A673 (cell line): ENCODE measurements around the gene TMEM35B. TPM values are rescaled to one million over a fixed set of nuclear protein-coding genes. Genes with fewer than 3 reads are reported as not detected.

Experiments
- BruUV-seq: library from RNA; stranded (reverse); fragments of 400-500 nt; replicated peaks from 2 replicates; lab custom pipeline; 2021; lab: Mats Ljungman, UMichigan
- CTCF ChIA-PET: fragments of 300-600 bp; sonication (Branson Sonifier 250); formaldehyde crosslinking; loops from one replicate; lab custom pipeline; 2022; ENCODE audit warnings: antibody characterized with exemption; lab: Charles Lee
- POLR2A ChIA-PET: fragments of 300-600 bp; sonication (Branson Sonifier 250); formaldehyde crosslinking; loops from one replicate; lab custom pipeline; 2022; ENCODE audit warnings: antibody characterized with exemption; ENCODE audit not compliant: low non-redundant PET; lab: Charles Lee
- DNase-seq: peaks from one replicate; pipeline ENCODE4 v3.0.0-alpha.2; 2015; ENCODE audit warnings: low spot score
- H3K27ac ChIP-seq: fragments of 200-600 bp; sonication (generic); 2 replicates; pipeline ENCODE4 v1.5.1; 2016; ENCODE audit warnings: mixed run types, low read depth, mild to moderate bottlenecking, mixed read lengths, antibody characterized with exemption, low read length; ENCODE audit not compliant: poor library complexity, severe bottlenecking
- H3K27me3 ChIP-seq: fragments of 200-600 bp; sonication (generic); replicated peaks from 2 replicates; pipeline ENCODE4 v1.6.1; 2017; ENCODE audit warnings: mixed run types, low read depth, mild to moderate bottlenecking, mixed read lengths, antibody characterized with exemption, low read length; ENCODE audit not compliant: insufficient read depth, poor library complexity
- H3K36me3 ChIP-seq: fragments of 200-600 bp; sonication (generic); 2 replicates; pipeline ENCODE4 v1.6.1; 2016; ENCODE audit warnings: mixed run types, mild to moderate bottlenecking, mixed read lengths, antibody characterized with exemption, low read length; ENCODE audit not compliant: insufficient read depth, poor library complexity, severe bottlenecking
- H3K4me1 ChIP-seq: fragments of 200-600 bp; sonication (generic); 2 replicates; pipeline ENCODE4 v1.6.1; 2017; ENCODE audit warnings: mixed run types, mild to moderate bottlenecking, mixed read lengths, antibody characterized with exemption, low read length; ENCODE audit not compliant: insufficient read depth, poor library complexity, severe bottlenecking
- H3K4me3 ChIP-seq: fragments of 200-600 bp; sonication (generic); 2 replicates; pipeline ENCODE4 v1.5.1; 2016; ENCODE audit warnings: low read depth, mixed run types, mild to moderate bottlenecking, mixed read lengths, low read length; ENCODE audit not compliant: poor library complexity, severe bottlenecking
- H3K9me3 ChIP-seq: fragments of 200-600 bp; sonication (generic); 2 replicates; pipeline ENCODE4 v1.6.1; 2016; ENCODE audit warnings: mixed run types, low read depth, mild to moderate bottlenecking, mixed read lengths, antibody characterized with exemption, low read length; ENCODE audit not compliant: poor library complexity, severe bottlenecking
- EZH2 ChIP-seq: fragments of 200-600 bp; sonication (generic); IDR thresholded peaks from 2 replicates; pipeline ENCODE4 v1.6.1; 2017; ENCODE audit warnings: borderline replicate concordance, low read depth, mild to moderate bottlenecking, mixed read lengths, antibody characterized with exemption, low read length; ENCODE audit not compliant: poor library complexity, severe bottlenecking
- intact Hi-C: fragments of 100-400 bp; cut with micrococcal nuclease; formaldehyde crosslinking; loops from one replicate; pipeline ENCODE4 v1.10.0; 2022; ENCODE audit not compliant: unreplicated experiment
- total RNA-seq: library from RNA; stranded (reverse); gene quantifications from 2 replicates; pipeline ENCODE4 v1.2.3, GENCODE V29; 2021
- TF ChIP-seq, protein P1 (sequence below): fragments of 300-800, 200-600 bp; sonication (generic); conservative IDR thresholded peaks from 2 replicates; pipeline ENCODE4 v1.5.1; 2017; ENCODE audit warnings: low read depth, mild to moderate bottlenecking, antibody characterized with exemption, low read length, moderate library complexity, mixed read lengths

The TMEM35B gene
- total RNA-seq, 1 experiment from 2014 or later: 10.6 TPM

DNA sequence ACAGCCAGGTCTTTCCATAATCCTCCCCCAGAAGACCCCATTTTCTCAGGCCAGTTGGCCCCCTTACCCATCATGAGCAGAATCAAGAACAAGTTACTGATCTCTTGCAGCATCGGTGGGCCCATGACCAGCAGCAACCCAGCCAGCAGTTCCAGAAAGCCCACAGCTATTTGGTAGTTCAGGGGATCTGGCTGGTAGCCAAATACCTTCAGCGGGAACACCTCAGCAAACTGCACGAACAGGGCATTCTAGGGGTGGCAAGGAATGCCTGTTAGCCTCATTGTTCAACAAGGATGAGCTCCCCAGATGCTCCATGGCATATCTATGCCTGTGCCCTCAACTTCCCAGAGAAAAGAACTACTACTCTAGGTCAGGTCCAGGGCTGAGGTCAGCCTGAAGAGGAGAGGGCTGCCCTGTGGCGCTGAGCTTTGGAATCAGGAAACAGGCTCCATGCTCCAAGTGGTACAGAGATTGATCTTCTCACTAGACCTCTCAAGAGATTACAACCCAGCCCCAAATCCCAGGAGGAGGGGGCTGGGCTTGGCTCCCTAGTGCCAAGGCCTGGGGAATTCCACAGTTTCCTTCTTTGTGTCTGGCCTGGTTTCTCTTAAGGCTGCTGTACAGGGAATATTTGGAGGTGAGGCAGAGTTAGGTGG lies 1.3 kb downstream of the TMEM35B start:
- CTCF ChIA-PET: no interaction called here
- POLR2A ChIA-PET: no interaction called here
- peak overlapping the region; percentile 92 for H3K27ac ChIP-seq
- intact Hi-C loops: no loop called here
- peak; percentile 39 for DNase-seq
- BruUV-seq: no TSS peak
- no peaks in the 10 kb centered on the region for H3K36me3 ChIP-seq
- TF ChIP-seq, protein P1, sequence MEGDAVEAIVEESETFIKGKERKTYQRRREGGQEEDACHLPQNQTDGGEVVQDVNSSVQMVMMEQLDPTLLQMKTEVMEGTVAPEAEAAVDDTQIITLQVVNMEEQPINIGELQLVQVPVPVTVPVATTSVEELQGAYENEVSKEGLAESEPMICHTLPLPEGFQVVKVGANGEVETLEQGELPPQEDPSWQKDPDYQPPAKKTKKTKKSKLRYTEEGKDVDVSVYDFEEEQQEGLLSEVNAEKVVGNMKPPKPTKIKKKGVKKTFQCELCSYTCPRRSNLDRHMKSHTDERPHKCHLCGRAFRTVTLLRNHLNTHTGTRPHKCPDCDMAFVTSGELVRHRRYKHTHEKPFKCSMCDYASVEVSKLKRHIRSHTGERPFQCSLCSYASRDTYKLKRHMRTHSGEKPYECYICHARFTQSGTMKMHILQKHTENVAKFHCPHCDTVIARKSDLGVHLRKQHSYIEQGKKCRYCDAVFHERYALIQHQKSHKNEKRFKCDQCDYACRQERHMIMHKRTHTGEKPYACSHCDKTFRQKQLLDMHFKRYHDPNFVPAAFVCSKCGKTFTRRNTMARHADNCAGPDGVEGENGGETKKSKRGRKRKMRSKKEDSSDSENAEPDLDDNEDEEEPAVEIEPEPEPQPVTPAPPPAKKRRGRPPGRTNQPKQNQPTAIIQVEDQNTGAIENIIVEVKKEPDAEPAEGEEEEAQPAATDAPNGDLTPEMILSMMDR: no peak
- no peak for TF ChIP-seq EZH2
- no peaks in the 10 kb centered on the region for H3K27me3 ChIP-seq
- peaks cover 13% of the 10 kb centered on the region for H3K4me1 ChIP-seq
- H3K9me3 ChIP-seq: no peaks in the 10 kb centered on the region
- peak overlapping the region; percentile 79 for H3K4me3 ChIP-seq

DNA sequence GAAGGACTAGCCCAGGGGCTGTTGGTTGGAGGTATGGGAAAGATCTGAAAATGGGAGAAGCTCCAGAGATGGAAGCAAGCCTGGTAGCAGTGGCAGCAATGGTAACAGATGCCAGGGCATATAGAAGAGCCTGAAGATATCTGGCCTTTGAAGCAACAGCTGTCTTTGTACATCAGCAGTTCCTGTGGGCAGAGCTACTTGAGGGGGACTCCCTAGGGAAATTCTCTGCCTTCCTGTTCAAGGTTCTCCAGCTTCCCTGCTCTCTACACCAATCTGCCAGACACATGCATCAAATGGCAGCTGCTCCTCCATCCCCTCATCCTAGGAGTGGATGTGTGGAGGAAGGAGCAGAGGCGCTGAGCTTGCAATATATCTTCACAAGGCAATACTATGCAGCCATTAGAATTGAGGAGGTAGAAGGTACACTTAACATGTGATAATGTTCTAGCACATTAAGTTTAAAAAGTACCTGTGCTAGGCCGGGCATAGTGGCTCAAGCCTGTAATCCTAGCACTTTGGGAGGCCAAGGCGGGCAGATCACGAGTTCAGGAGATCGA lies 2.2 kb downstream of the TMEM35B start:
- no peaks in the 10 kb centered on the region for H3K27me3 ChIP-seq
- BruUV-seq: no TSS peak
- ChIA-PET POLR2A (no interaction called here), CTCF (no interaction called here)
- peak; percentile 68 for DNase-seq
- H3K4me1 ChIP-seq: peaks cover 13% of the 10 kb centered on the region
- intact Hi-C loops: no loop called here
- no peak overlapping the region for H3K4me3 ChIP-seq
- H3K9me3 ChIP-seq: no peaks in the 10 kb centered on the region
- no peaks in the 10 kb centered on the region for H3K36me3 ChIP-seq
- no peak overlapping the region for H3K27ac ChIP-seq
- TF ChIP-seq, protein P1: no peak
- no peak for TF ChIP-seq EZH2

DNA sequence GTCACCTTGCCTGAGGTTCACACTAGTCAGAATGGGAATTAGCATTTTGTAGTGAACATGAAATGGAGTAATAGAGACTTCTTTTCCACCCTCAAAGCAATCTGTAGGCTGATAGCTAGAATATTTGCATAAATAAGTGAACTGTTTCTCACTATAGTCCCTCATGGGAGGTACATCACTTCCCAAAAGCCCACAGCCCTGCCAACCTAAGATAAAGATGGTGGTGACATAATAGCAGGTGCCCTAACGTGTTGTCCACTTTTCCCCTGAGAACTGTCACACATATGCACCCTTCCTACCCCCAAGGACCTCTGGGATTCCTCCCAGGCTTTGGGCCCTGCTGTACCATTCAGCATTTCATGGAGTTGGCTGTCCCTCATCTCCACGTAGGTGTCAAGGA lies 4.4 kb downstream of the TMEM35B start:
- CTCF ChIA-PET: no interaction called here
- intact Hi-C loops: no loop called here
- no peak overlapping the region for H3K27ac ChIP-seq
- DNase-seq: no peak
- no peaks in the 10 kb centered on the region for H3K9me3 ChIP-seq
- H3K36me3 ChIP-seq: no peaks in the 10 kb centered on the region
- POLR2A ChIA-PET: no interaction called here
- no peak for TF ChIP-seq EZH2
- TF ChIP-seq, protein P1: no peak
- peaks cover 13% of the 10 kb centered on the region for H3K4me1 ChIP-seq
- no TSS peak for BruUV-seq
- no peak overlapping the region for H3K4me3 ChIP-seq
- no peaks in the 10 kb centered on the region for H3K27me3 ChIP-seq
